ENCODE data around the gene BFSP2.

BFSP2 gene

GRCh38 chr3:133400006-133400515 is at the start of gene BFSP2:
Gene BFSP2, plus strand, starts transcription at chr3:133400056. Its CDS starts 28 bp downstream, at chr3:133400084.
- no peak for FAIRE-seq

DNA sequence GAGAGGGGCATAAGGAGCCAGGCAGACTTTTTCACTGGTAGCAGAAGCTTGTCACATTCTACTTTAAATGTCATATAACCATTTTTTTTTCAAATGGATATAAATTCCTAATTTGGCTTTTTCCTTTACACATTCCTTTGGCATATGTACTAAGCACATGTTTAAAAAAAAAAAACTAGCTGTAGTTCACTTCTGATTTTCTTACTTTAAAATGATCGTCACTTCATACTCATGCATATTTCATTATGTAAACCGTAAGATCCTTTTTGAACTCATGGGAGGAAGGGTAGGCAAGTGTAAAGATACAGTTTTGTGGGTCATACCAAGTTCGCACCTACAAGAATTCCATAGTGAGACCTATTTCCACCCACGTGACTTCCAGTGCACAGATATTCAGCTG is 45.1 kb upstream of the BFSP2 start:
- FAIRE-seq: no peak

DNA sequence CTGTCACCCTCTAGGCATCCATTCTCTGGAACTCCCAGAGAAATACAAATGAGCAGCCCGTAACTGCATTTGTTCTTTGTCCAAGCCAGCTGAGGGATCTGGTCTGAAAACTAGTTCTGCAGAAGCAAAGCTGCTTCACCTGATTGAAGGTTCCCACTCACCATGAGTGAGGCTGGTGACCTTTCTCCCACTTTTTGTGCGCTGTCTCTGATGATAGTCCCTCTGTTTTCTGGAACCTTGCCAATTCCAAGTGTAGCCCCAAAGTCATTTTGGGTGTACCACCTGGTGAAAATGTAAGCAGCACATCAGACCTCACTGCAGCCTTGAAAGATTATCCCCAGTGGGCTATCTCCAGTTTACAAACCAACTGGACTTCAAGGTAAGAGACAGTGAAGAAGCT is 39.4 kb upstream of the BFSP2 start:
- no peak for FAIRE-seq

DNA sequence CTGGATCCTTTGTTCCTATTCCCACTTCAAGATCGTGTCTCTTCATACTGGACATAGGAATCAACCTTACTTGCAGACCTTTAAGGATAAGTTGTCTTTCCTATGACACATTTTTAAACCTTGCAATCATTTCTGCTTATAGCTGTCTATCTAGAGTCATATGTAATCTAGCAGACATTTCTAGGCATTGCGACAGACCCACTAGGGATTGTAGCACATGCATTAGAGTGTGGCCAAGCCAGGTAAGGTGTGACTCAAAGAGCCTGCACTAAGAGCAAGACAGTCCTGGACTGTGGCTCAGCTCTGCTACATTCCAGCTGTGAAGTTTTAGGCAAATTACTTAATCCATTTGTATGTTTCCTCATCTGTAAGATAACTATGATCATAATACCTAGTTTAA is 38.8 kb upstream of the BFSP2 start:
- no peak for FAIRE-seq

GRCh38 chr3:133361435-133361834 is 38.4 kb upstream of the BFSP2 start:
- no peak for FAIRE-seq

- no peak for FAIRE-seq
These were observed 37.3 kb upstream of the BFSP2 start for GRCh38 chr3:133362539-133362938.

GRCh38 chr3:133364704-133365103 is 35.2 kb upstream of the BFSP2 start:
- no peak for FAIRE-seq

GRCh38 chr3:133366921-133367320 is 32.9 kb upstream of the BFSP2 start:
- no peak for FAIRE-seq

- FAIRE-seq: no peak
These were observed 32.5 kb upstream of the BFSP2 start for GRCh38 chr3:133367403-133367802.

DNA sequence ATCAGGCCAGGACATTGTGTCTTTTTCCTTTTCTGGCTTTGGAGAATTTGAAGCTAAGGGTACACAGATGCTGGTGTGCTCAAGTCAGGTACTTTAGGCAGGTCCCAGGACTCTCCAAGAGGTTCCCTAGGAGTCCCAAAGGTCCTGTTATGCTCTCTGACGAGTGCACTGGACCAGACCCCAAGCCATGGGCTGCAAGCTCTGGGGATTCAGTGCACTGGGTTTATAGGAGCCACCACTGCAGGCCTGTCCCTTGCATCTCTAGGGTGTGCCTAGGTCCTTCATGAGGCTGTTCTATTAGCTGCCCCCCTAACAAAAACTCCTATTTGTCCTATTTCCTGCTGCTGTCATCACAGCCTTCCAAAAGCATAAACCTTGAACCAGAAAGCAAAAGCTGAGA is 31.9 kb upstream of the BFSP2 start:
- FAIRE-seq: no peak

GRCh38 chr3:133368371-133369067 is 31.3 kb upstream of the BFSP2 start:
- no peak for FAIRE-seq

GRCh38 chr3:133369068-133369440 is 30.8 kb upstream of the BFSP2 start:
- no peak for FAIRE-seq

GRCh38 chr3:133371181-133371580 is 28.7 kb upstream of the BFSP2 start:
- FAIRE-seq: no peak

DNA sequence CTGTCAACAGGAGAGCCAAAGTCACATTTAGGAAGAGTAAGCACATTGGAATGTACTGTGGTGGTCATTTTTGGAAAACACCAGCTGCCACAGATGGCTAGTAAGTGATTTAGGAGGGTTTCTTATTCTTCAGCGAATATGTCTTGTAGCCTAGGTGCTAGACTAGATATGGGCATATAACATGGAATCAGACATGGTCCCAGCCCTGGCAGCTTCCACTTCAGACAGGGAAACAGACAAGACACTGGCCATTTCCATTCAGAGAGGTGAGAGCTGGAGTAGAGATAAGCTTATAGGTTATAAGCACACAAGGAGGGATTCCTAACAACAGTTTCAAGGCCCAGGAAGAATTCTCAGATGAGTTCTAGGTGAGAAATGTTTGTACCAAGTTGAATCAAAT is 28.2 kb upstream of the BFSP2 start:
- no peak for FAIRE-seq

GRCh38 chr3:133374708-133375402 is 25.0 kb upstream of the BFSP2 start:
- FAIRE-seq: no peak

DNA sequence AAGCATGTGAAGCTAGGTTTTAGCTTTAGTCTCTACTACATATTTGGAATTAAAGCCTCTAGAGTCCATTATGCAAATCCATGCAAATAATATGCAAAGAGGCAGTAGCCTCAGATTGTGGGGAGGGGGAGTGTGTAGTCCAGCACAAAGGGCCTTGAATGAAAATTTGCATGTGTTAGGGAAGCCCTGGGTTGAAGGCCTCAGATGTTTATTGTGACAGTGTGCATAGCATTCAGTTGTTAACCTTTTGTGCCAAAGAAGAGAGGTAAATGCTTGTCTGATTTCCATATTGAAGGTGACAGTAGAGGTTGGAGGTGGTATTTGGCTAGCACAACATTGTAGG is 24.5 kb upstream of the BFSP2 start:
- no peak for FAIRE-seq

DNA sequence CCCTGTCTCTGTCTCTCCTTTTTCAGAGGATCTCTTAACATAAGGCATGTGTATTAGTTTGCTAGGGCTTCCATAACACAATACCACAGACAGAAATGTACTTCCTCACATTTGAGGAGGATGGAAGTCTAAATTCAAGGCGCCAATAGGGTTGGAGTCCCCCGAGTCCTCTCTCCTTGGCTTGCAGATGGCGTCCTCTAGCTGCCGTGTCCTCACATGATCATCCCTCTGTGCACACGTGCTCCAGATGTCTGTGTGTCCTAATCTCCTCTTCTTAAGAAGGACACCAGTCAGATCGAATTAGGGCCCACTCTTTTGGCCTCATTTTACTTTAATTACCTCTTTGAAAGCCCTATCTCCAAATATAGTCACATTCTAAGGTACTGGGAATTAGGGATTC is 23.0 kb upstream of the BFSP2 start:
- no peak for FAIRE-seq

- no peak for FAIRE-seq
These were observed 22.5 kb upstream of the BFSP2 start for GRCh38 chr3:133377396-133377795.

DNA sequence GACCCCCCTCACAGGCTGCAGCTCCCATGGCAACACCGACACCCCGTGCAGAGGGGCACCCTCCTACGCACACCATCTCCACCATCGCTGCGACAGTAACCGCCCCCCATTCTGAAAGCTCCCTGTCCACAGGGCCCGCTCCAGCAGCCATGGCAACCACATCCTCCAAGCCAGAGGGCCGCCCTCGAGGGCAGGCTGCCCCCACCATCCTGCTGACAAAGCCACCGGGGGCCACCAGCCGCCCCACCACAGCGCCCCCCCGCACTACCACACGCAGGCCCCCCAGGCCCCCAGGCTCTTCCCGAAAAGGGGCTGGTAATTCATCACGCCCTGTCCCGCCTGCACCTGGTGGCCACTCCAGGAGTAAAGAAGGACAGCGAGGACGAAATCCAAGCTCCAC is 19.9 kb upstream of the BFSP2 start:
- FAIRE-seq: no peak

GRCh38 chr3:133380481-133381225 is 19.2 kb upstream of the BFSP2 start:
- no peak for FAIRE-seq

- no peak for FAIRE-seq
These were observed 18.3 kb upstream of the BFSP2 start for GRCh38 chr3:133381346-133382109.

GRCh38 chr3:133383175-133383574 is 16.7 kb upstream of the BFSP2 start:
- no peak for FAIRE-seq

- FAIRE-seq: no peak
These were observed 16.1 kb upstream of the BFSP2 start for GRCh38 chr3:133383741-133384140.
